Measurements from ENCODE around the gene NRDE2.

NRDE2 gene

DNA sequence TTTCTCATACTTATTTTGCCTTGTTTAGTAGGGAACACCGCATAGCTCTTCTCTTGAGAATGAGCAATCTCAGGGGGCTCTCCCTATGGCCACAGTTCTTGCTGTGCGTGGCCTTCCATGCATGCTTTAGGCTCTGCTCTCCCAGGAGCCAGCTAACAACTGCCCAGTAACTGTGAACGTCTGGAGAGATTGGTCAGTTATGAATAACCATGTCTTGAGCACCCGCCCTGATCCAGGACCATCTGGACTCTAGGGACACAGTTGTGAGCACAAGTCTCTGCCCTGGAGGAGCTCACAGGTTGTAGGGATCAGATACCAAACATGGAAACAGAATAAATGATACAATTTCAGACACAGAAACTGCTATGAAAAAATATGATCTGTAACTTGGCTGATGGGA is 63.3 kb downstream of the NRDE2 start:
- no peak for TF ChIP-seq EZH2 (optimal IDR thresholded peaks at IDR 0.05; ENCODE audit: low read depth, low read length)
- TF ChIP-seq CTCF (IDR thresholded peaks at IDR 0.05; ENCODE audit: low read length) = no peak
- TF ChIP-seq EZH2phosphoT487 (IDR thresholded peaks at IDR 0.05; ENCODE audit: low read length) = no peak
- no peak overlapping the region for H3K27ac ChIP-seq (ENCODE audit: low read length)

DNA sequence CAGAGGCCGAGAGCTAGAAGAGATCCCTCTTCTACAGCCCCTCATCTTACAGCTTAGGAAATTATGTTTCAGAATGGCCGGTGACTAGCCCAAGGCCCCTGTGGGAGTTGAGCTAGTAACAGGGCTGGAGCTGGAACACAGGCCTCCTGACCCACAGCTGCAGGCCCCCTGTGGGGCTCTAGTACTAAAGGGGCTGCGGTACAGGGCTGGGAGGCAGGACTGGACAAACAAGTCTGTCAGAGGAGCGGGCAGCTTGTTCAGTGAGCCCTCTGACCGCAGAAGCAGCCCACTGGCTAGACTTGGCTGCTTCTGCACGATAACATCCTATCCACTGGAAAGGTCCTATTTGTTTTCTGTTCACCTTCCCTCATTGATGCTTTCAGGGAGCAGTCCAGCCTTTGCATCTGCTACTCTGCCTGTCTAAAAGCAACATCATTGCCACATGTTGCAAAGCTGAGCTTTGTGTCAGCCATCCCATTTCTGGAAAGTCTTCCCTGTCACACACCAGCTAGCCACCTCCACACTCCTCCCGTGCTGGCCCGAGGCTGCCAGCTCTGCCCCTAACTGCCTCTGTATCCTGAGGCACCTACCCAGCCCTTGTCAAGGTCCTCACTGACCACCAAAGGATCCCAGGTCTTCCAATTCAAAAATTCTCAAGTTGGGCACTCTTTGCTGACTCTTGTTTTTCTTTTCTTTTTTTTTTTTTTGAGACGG is 65.1 kb downstream of the NRDE2 start:
- Histone ChIP-seq H4K20me1 (ENCODE audit: insufficient read depth, low read length) (no peaks in the 10 kb centered on the region), H3K27ac (ENCODE audit: low read length) (no peak overlapping the region), H3K79me2 (ENCODE audit: low read length) (0 out of 2 replicates have a peak, but pooled peaks cover 4% of the 10 kb centered on the region), H2AFZ (ENCODE audit: low read length) (no peak overlapping the region), H3K9me3 (replicated peaks; ENCODE audit: insufficient read depth, low read length) (no peaks in the 10 kb centered on the region), H3K27me3 (replicated peaks; ENCODE audit: insufficient read depth, low read length) (no peaks in the 10 kb centered on the region), H3K9me2 (replicated peaks; ENCODE audit: insufficient read depth, low read length) (no peaks in the 10 kb centered on the region), H3K36me3 (replicated peaks; ENCODE audit: insufficient read depth, low read length) (no peaks in the 10 kb centered on the region; the same call in 1 of the 2 replicates), H3K4me2 (ENCODE audit: low read depth, low read length) (no peak overlapping the region), H3K4me1 (ENCODE audit: low read length) (peaks cover 13% of the 10 kb centered on the region), H3F3A (ENCODE audit: insufficient read depth, low read length) (peaks cover 14% of the 10 kb centered on the region), H3K4me3 (ENCODE audit: low read length) (no peak overlapping the region), H3K9ac (ENCODE audit: low read length) (no peak overlapping the region)
- TF ChIP-seq CTCF (IDR thresholded peaks at IDR 0.05; ENCODE audit: low read length) (no peak), EZH2phosphoT487 (IDR thresholded peaks at IDR 0.05; ENCODE audit: low read length) (no peak), EZH2 (optimal IDR thresholded peaks at IDR 0.05; ENCODE audit: low read depth, low read length) (no peak)
- no peak for DNase-seq

More for the DNA sequence above, 63.3 kb downstream of the NRDE2 start:
- H3K4me2 ChIP-seq (ENCODE audit: low read depth, low read length) = no peak overlapping the region
- peaks cover 13% of the 10 kb centered on the region for H3K4me1 ChIP-seq (ENCODE audit: low read length)
- H3K79me2 ChIP-seq (ENCODE audit: low read length) = 0 out of 2 replicates have a peak, but pooled peaks cover 4% of the 10 kb centered on the region
- H3K9me2 ChIP-seq (replicated peaks; ENCODE audit: insufficient read depth, low read length) = no peaks in the 10 kb centered on the region
- H3F3A ChIP-seq (ENCODE audit: insufficient read depth, low read length) = peaks cover 11% of the 10 kb centered on the region
- H3K36me3 ChIP-seq (replicated peaks; ENCODE audit: insufficient read depth, low read length) = no peaks in the 10 kb centered on the region; the same call in 1 of the 2 replicates
- no peaks in the 10 kb centered on the region for H3K27me3 ChIP-seq (replicated peaks; ENCODE audit: insufficient read depth, low read length)
- no peaks in the 10 kb centered on the region for H3K9me3 ChIP-seq (replicated peaks; ENCODE audit: insufficient read depth, low read length)
- H3K4me3 ChIP-seq (ENCODE audit: low read length) = no peak overlapping the region
- H3K9ac ChIP-seq (ENCODE audit: low read length) = no peak overlapping the region
- DNase-seq = no peak
- H4K20me1 ChIP-seq (ENCODE audit: insufficient read depth, low read length) = no peaks in the 10 kb centered on the region
- H2AFZ ChIP-seq (ENCODE audit: low read length) = no peak overlapping the region

GRCh38 chr14:90263748-90264449 is 67.8 kb downstream of the NRDE2 start:
- H4K20me1 ChIP-seq (ENCODE audit: insufficient read depth, low read length) = no peaks in the 10 kb centered on the region
- no peak overlapping the region for H3K9ac ChIP-seq (ENCODE audit: low read length)
- peaks cover 8% of the 10 kb centered on the region for H3K79me2 ChIP-seq (ENCODE audit: low read length)
- H3K4me1 ChIP-seq (ENCODE audit: low read length) = peaks cover 13% of the 10 kb centered on the region
- H3K27ac ChIP-seq (ENCODE audit: low read length) = peak overlapping the region; percentile 66
- TF ChIP-seq EZH2phosphoT487 (IDR thresholded peaks at IDR 0.05; ENCODE audit: low read length) (no peak), CTCF (IDR thresholded peaks at IDR 0.05; ENCODE audit: low read length) (no peak), EZH2 (optimal IDR thresholded peaks at IDR 0.05; ENCODE audit: low read depth, low read length) (no peak)
- peaks cover 14% of the 10 kb centered on the region for H3F3A ChIP-seq (ENCODE audit: insufficient read depth, low read length)
- no peaks in the 10 kb centered on the region for H3K9me2 ChIP-seq (replicated peaks; ENCODE audit: insufficient read depth, low read length)
- H3K4me3 ChIP-seq (ENCODE audit: low read length) = no peak overlapping the region
- peak; percentile 41 for DNase-seq
- no peaks in the 10 kb centered on the region for H3K27me3 ChIP-seq (replicated peaks; ENCODE audit: insufficient read depth, low read length)
- H3K4me2 ChIP-seq (ENCODE audit: low read depth, low read length) = peak overlapping the region; percentile 62
- no peaks in the 10 kb centered on the region for H3K9me3 ChIP-seq (replicated peaks; ENCODE audit: insufficient read depth, low read length)
- H2AFZ ChIP-seq (ENCODE audit: low read length) = no peak overlapping the region
- H3K36me3 ChIP-seq (replicated peaks; ENCODE audit: insufficient read depth, low read length) = no peaks in the 10 kb centered on the region; the same call in 1 of the 2 replicates

Measured in MM.1S (cell line).